Measurements from ENCODE around the gene SPTBN1.

GRCh38 chr2:54572636-54573536 is 116.8 kb downstream of the SPTBN1 start:
- TF ChIP-seq, protein P1, sequence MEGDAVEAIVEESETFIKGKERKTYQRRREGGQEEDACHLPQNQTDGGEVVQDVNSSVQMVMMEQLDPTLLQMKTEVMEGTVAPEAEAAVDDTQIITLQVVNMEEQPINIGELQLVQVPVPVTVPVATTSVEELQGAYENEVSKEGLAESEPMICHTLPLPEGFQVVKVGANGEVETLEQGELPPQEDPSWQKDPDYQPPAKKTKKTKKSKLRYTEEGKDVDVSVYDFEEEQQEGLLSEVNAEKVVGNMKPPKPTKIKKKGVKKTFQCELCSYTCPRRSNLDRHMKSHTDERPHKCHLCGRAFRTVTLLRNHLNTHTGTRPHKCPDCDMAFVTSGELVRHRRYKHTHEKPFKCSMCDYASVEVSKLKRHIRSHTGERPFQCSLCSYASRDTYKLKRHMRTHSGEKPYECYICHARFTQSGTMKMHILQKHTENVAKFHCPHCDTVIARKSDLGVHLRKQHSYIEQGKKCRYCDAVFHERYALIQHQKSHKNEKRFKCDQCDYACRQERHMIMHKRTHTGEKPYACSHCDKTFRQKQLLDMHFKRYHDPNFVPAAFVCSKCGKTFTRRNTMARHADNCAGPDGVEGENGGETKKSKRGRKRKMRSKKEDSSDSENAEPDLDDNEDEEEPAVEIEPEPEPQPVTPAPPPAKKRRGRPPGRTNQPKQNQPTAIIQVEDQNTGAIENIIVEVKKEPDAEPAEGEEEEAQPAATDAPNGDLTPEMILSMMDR (IDR thresholded peaks at IDR 0.05): no peak
- TF ChIP-seq POLR2A (IDR thresholded peaks at IDR 0.05): no peak
